Stimulated activated CD4-positive, alpha-beta T cell treated with anti-CD3 and anti-CD28 coated beads, Interleukin-12 subunit alpha, Interleukin-12 subunit beta, amount 100 ng/mL, for 4 hours (primary cell): ENCODE data around the gene PDPK1.

ENCODE experiments used
- DNase-seq: peaks from one replicate; pipeline ENCODE4 v3.0.0-alpha.2; 2020

Gene PDPK1

GRCh38 chr16:2537451-2538379, at the start of gene PDPK1:
Gene PDPK1, plus strand, starts transcription at chr16:2538021. Its CDS starts 92 bp downstream, at chr16:2538113.
- peak; percentile 87 for DNase-seq

- no peak for DNase-seq
Measured at GRCh38 chr16:2489581-2489980, 48.2 kb upstream of the PDPK1 start.

- DNase-seq: no peak
Measured at GRCh38 chr16:2490190-2491105, 47.4 kb upstream of the PDPK1 start.

- DNase-seq: no peak
Measured at GRCh38 chr16:2492292-2492691, 45.5 kb upstream of the PDPK1 start.

GRCh38 chr16:2493605-2494004, 44.2 kb upstream of the PDPK1 start:
- no peak for DNase-seq

GRCh38 chr16:2494616-2495015, 43.2 kb upstream of the PDPK1 start:
- no peak for DNase-seq

- no peak for DNase-seq
Measured at GRCh38 chr16:2495041-2495440, 42.8 kb upstream of the PDPK1 start.

GRCh38 chr16:2496223-2497115, 41.4 kb upstream of the PDPK1 start:
- no peak for DNase-seq

GRCh38 chr16:2497116-2497630, 40.6 kb upstream of the PDPK1 start:
- DNase-seq: no peak

- no peak for DNase-seq
Measured at GRCh38 chr16:2497695-2498484, 39.9 kb upstream of the PDPK1 start.

GRCh38 chr16:2498531-2499253, 39.1 kb upstream of the PDPK1 start:
- DNase-seq: no peak

GRCh38 chr16:2499454-2499853, 38.4 kb upstream of the PDPK1 start:
- no peak for DNase-seq

GRCh38 chr16:2499890-2500429, 37.9 kb upstream of the PDPK1 start:
- no peak for DNase-seq

GRCh38 chr16:2500430-2500917, 37.3 kb upstream of the PDPK1 start:
- DNase-seq: no peak

- DNase-seq: peak; percentile 78
Measured at GRCh38 chr16:2500918-2501750, 36.7 kb upstream of the PDPK1 start.

- DNase-seq: no peak
Measured at GRCh38 chr16:2501946-2502895, 35.6 kb upstream of the PDPK1 start.

- DNase-seq: no peak
Measured at GRCh38 chr16:2505695-2506094, 32.1 kb upstream of the PDPK1 start.

- DNase-seq: no peak
Measured at GRCh38 chr16:2507052-2507659, 30.7 kb upstream of the PDPK1 start.
